NCI-H2107 (cell line): ENCODE results near the gene PHACTR4.
"Not testable (repeated sequence)": the region's sequence is repeated elsewhere in the genome, so short reads cannot be mapped to it uniquely, and the experiment has no call there.

Source experiments
- DNase-seq: peaks from one replicate; lab custom pipeline; 2025; lab: John Stamatoyannopoulos, UW

Gene PHACTR4

DNA sequence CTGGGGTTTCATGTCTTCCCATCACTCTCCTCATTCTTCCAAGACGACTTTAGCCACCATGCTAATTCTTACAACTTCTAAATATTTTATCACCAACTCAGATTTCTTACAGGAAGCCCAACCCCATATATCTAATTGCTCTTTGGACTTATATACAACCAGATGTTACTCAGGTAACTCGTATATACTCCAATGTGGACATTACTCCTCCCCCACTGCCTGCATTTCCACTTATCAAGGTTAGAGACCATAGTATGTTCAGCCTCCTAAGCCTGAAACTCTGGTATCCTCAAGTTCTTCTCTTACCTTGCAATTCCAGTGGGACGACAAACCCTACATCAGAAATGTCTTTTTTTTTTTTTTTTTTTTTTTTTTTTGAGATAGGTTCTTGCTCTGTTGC, 133.6 kb downstream of the PHACTR4 start:
- DNase-seq: no peak

DNA sequence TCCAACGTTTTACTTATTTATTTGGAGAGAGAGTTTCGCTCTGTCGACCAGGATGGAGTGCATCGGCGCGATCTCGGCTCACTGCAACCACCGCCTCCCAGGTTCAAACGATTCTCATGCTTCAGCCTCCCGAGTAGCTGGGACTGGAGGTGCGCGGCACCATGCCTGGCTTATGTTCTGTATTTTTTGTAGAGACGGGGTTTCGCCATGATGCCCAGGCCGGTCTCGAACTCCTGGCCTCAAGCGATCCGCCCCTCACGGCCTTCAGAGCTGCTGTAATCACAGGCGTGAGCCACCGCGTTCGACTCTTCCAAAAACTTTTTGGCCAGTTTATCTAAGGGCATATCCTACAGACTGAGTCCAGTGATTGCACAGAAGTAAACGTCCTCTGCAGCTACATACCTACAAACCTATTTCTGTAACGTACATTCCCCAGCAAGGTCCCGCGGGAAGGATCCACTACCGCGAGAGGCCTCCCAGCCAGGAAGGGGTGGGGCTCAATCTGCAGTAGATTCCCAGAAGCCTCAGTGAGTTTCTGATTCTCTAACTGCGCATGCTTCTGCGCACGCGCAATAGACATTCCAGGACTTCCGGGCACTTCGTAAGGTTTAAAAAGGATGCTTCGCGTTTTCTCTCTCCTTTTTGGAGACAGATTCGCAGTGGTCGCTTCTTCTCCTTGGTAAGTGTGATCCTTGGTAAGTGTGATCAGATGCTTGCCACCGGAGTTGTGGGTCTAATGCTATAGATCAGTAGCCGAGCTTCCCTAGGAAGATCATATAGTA, 136.1 kb downstream of the PHACTR4 start, which contains the start of gene RCC1:
TSS of gene RCC1 (plus strand) at position 638 of the 782 bp plus-strand sequence. CDS start 23,824 bp downstream, outside the sequence.
- peak; percentile 99 for DNase-seq

- no peak for DNase-seq
Measured at GRCh38 chr1:28506907-28507246, 137.3 kb downstream of the PHACTR4 start.

DNA sequence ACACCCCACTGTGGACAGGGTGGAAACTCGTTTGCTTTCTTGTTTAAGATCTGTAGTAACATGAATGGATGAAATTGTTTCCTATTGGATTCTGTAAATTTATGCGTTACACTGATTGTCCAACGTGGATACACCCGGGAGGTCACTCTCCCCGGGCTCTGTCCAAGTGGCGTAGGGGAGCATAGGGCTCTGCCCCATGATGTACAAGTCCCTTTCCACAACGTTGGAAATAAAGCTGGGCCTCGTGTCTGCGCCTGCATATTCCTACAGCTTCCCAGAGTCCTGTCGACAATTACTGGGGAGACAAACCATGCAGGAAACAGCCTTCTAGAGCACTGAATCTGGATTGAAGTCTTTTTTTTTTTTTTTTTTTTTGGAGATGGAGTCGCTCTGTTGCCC, 137.7 kb downstream of the PHACTR4 start:
- DNase-seq: no peak

- no peak for DNase-seq
Measured at GRCh38 chr1:28507646-28508434, 138.3 kb downstream of the PHACTR4 start.

- DNase-seq: no peak
Measured at GRCh38 chr1:28508435-28508754, 138.9 kb downstream of the PHACTR4 start.

GRCh38 chr1:28509705-28510272, 140.2 kb downstream of the PHACTR4 start:
- DNase-seq: no peak

GRCh38 chr1:28510273-28510969, 140.9 kb downstream of the PHACTR4 start:
- DNase-seq: no peak

GRCh38 chr1:28510970-28511440, 141.5 kb downstream of the PHACTR4 start:
- DNase-seq: no peak

DNA sequence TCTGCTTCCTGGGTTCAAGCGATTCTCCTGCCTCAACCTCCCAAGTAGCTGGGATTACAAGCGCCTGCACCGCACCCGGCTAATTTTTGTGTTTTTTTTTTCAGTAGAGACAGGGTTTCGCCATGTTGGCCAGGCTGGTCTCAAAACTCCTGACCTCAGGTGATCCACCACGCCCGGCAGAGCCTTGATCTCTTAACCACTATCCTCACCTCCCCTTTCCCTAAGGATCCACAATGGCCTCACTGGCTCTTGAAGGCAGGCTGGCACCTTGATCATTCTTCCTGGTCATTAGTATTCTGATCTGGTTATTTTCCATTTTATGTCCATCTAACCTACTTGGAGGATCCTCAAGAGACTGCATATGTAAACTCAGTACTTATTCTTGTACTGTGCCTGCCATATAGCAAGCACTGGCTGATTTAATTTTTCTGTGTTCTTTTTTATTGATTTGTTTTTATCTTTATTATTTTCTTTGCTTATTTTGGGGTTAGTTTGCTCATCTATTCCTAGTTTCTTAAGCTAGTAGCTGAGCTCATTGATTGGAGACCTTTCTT, 142.6 kb downstream of the PHACTR4 start:
- no peak for DNase-seq

- DNase-seq: not testable (repeated sequence)
Measured at GRCh38 chr1:28514445-28514933, 144.9 kb downstream of the PHACTR4 start.

- no peak for DNase-seq
Measured at GRCh38 chr1:28516518-28516956, 147.0 kb downstream of the PHACTR4 start.

GRCh38 chr1:28517649-28517999, 148.1 kb downstream of the PHACTR4 start:
- DNase-seq: no peak

DNA sequence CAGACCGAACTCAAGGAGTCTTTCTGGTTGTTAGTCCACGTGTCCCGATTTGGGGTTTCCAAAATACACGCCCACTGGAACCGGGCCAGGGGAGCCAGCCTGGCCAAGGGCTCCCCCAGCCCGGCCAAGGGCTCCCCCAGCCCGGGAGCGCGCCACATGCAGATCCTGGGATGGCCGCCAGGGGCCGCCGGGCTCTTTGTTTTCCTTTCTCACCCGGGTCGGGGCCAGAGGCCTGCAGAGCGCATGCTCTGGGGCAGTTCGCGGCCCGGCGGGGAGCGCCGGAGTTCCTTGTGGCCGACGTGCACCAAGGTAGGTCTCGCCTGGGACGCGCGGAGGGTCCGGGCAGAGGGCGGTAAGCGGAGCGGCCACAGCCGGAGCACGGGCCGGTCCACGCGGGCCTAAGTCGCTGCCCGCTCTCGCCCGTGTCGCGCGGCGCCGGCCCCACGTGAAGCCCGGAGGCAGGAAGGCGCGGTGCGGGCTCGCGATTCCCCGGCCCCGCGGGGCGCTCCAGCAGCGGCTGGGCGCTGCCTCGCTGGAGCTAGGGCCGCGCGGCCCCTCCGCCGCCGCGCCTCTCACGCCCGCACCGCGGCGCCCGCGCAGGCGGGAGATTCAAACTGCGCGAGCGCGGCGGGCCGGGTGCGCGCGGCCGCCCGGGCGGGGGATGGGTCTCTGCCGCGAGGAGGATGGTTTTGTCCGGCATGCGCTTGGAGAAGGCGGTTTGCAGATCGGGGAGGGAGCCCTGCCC, 148.6 kb downstream of the PHACTR4 start:
- DNase-seq: peak; percentile 85

- DNase-seq: no peak
Measured at GRCh38 chr1:28518745-28519341, 149.3 kb downstream of the PHACTR4 start.

DNA sequence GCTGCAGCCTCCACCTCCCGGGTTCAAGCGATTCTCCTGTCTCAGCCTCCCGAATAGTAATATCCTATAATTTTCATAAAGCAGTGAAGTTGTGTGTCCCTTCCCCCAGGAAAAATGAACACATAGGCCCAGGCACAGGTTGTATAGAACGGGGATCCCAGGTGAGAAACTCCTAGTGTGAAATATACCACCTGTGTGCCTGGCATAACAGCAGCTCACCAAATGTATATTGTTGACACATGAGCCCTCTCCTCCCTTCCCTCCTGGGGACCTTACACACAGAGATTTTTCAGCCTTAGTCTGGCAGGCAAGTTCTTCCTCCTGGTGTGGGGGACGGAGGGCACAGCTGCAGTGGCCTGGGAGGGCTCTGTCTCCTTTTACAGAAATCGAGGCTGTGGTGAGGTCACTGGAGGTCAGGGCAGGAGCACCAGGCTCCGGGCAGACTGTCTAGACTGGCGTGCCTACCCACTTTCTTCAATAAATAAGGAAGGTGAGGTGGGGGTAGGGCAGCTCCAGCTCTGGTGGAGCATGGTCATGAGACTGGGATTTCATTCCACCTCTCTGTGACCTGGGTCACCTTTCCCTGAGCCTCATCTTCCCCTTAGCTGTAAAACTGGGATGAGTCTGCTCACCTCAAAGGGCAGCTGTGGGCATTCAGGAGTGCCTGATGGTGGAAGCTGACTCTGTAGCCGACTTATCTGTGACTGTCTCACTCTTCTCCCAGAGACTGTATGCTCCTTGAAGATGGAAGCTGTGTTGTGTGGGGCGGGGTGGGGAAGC, 150.6 kb downstream of the PHACTR4 start:
- DNase-seq: no peak

DNA sequence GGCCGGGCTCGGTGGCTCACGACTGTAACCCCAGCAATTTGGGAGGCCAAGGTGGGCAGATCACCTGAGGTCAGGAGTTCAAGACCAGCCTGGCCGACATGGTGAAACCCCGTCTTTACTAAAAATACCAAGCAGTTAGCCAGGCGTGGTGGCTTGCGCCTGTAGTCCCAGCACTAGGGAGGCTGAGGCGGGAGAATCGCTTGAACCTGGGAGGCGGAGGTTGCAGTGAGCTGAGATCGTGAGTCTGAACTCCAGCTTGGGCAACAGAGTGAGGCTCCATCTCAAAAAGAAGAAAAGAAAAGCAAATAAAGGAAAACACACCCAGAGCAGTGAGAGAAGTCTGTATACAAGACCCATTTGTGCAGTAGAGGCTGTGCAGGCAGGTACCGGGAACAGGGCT, 151.3 kb downstream of the PHACTR4 start:
- not testable (repeated sequence) for DNase-seq

DNA sequence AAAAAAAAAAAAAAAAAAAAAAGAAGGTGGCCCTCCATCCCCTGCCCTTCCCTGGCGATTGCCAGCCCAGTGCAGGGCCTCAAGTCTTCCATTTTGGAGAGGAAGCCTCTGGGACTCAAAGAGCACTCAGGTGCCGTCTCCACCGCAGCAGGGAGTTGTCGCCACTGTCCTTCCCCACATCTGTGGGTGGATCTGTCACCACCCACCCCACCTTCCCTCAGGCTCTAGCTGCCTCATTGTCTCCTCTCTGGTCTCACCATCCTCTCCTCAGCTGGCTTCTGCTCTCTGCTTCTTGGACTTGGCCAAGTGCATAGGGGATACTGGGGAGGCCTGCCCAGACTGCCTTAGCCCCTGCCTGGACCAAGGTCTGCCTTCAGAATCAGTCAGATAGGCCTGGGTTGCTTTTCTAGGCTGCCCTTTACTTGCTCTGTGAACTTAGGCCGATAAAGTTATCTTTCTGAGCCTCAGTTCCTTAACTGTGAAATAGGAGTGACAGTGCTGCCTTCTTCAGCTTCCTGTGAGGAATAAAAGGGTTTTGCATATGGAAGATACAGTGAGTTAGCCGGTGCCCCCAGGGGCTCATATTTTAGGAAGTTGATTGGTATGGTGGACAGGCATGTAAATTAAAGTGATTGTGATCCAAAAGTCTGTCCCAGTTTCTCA, 152.1 kb downstream of the PHACTR4 start:
- no peak for DNase-seq

GRCh38 chr1:28522537-28522936, 153.0 kb downstream of the PHACTR4 start:
- DNase-seq: not testable (repeated sequence)
